M059J (cell line): ENCODE measurements around the gene ADA. TPM values are rescaled to one million over a fixed set of nuclear protein-coding genes. Genes with fewer than 3 reads are reported as not detected.

Experiments used
- DNase-seq: peaks from one replicate; pipeline ENCODE4 v3.0.0-alpha.2; 2012; ENCODE audit warnings: low read depth
- total RNA-seq: library from RNA; depleted of rRNA; stranded (reverse); fragments of >200 nt; shearing (Covaris generic); gene quantifications from 2 replicates; pipeline ENCODE4 v1.2.3, GENCODE V29; 2014; rRNA removed

The ADA gene
- total RNA-seq, 1 experiment from 2014 or later = 9.6 TPM

- DNase-seq = peak; percentile 81
Measured at GRCh38 chr20:44580581-44581268, 70.8 kb downstream of the ADA start.

- DNase-seq = no peak
Measured at GRCh38 chr20:44579313-44580081, 72.0 kb downstream of the ADA start.

- peak; percentile 76 for DNase-seq
Measured at GRCh38 chr20:44576297-44576696, 75.2 kb downstream of the ADA start.

DNA sequence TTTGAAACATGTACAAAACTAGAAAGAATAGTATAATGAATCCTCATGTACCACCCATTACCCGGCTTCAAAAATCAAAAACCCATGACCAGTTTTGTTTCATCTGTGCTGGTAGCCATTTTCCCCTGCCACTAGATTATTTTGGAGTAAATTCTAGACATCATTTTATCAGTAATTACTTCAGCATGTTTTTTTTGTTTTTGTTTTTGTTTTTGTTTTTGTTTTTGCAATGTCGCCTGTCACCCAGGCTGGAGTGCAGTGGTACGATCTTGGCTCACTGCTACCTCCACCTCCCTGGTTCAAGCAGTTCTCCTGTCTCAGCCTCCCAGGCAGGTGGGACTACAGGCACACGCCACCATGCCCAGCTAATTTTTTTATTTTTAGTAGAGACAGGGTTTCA is 77.1 kb downstream of the ADA start:
- no peak for DNase-seq

- DNase-seq = no peak
Measured at GRCh38 chr20:44573501-44573869, 78.0 kb downstream of the ADA start.

DNA sequence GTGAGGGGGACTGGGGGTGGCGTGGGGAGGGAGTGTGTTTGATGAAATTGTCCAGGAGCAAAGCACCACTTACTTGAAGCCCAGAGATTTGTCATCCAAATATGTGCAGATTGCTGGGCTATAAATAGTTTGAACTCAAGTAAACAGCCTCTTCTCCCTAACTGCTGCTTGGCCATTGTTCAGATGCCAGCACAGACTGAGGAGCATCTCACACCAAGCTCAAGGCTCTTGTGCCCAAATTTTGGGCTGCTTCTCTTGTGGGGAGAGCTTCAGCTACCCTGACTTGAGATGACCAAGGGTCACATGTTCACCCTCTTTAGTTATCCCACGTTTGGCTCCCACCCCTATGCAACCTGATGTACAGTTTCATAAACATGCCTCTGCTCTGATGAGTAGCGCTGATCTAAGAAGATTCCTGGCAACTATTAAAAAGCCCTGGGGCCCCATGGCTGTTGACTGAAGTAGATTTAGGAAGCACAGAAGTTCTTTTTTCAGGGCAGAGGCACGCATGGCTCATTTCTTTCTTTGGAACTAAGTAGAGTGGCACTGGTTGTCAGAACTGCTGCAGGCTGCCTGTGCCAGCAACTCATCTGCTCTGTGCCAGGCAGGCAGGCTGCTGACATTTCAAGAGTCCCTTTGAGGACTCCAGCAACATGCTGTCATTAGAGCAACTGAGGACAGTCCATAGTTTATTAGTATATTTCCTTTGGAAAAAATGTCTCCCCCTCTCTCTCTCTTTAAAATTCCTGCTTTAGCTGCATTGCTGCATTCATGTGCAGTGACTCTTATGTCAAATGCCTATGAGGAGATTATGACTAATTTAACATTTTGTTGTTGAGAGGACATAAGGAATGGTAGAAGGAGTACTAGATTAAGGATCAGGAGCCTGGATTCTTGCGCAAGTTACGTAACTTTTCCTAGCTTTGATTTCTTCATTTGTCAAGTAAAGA is 78.7 kb downstream of the ADA start:
- DNase-seq = peak; percentile 97

DNA sequence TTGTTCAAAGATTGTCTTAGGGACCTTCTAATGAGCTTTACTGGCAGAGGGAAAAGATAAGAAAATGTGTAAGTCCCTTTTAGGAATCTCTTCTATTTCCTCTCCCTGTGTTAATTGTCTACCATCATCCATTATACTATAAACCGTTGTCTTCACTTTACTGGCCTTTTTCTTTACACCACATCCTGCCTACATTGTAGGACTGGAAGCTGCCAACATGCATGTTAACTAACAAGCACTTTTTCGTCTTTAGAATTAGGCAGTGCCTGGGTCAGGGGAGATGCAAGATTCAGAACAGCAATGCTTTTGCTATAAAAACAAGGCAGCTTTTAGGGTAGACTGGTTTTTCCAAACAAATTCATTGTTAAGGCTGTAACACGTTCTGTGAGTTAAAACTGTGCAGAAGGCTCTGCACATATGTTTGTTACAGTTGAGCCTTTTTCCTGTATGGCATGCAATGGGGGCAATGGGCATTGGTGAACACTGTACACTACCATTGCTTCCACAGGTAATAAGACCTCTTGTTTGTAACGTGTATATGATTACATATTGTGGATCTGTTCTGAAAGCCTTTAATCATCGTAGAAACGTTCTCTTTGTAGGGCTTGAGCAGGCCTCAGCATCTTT is 80.0 kb downstream of the ADA start:
- peak; percentile 39 for DNase-seq

- no peak for DNase-seq
Measured at GRCh38 chr20:44570367-44570766, 81.1 kb downstream of the ADA start.

Other genes starting within 250 kb of the ADA start
- 13.7 and 23.4 TPM in 2 replicates for gene TTPAL, start 175.8 kb downstream of the ADA start, total RNA-seq
- 116 and 136 TPM in 2 replicates for gene SERINC3, start 129.6 kb downstream of the ADA start, total RNA-seq
- gene PKIG, start 69.1 kb downstream of the ADA start, total RNA-seq = 57.9 and 83.1 TPM in 2 replicates
- gene CCN5, start 63.7 kb upstream of the ADA start, total RNA-seq = 0.44 TPM in 1 of 2 replicates, not detected in the other
- gene KCNK15, start 94.2 kb upstream of the ADA start, total RNA-seq = not detected in 2 replicates
- 0.02 TPM in 2 replicates for gene RIMS4, start 158.8 kb upstream of the ADA start, total RNA-seq
- gene YWHAB, start 234.0 kb upstream of the ADA start, total RNA-seq = 135 and 185 TPM in 2 replicates